ENCODE data around the gene RDH16. TPM values are rescaled to one million over a fixed set of nuclear protein-coding genes. Genes with fewer than 3 reads are reported as not detected.

The RDH16 gene
- total and polyA plus RNA-seq, 2 donors (not counting 3 experiments of a cell fraction or from before 2014, with no cell fraction given) = 0.08 to 0.29 TPM

DNA sequence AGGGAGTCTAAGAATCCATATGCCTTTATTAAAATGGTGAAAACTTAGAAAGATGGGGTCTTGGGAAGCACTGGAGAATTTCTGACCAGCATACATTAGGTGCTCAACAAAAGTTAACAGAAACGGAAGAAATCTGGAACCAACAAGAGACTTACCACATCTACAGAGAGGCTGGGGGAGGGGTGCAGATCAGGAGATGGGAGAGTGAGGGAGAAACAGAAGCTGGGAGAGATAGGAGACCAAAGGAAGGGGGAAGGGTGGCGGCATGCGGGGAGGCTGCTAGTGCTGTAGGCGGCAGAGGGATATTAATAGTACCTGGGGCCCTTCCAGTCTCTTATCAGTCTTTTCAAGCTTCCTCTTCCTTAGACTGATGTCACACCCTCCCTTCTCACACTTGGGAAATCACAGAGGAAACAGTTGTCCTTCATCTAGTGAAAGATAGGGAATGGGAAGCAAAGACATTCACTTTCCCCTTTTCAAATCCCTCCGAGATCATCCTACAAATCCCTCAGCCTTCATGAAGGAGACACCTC is 30.9 kb upstream of the RDH16 start:
- Histone ChIP-seq H3K4me1 (ENCODE audit: control insufficient read depth, extremely low read depth, insufficient read depth, low read length) (peaks cover 30% of the 10 kb centered on the region), H3K27me3 (ENCODE audit: control insufficient read depth in 2 of 2, insufficient read depth in 2 of 2, low read length in 2 of 2) (peaks cover 2 to 3% of the 10 kb centered on the region in 2 experiments), H4K20me1 (replicated peaks; ENCODE audit: control insufficient read depth, extremely low read depth, insufficient read depth, low read length) (no peaks in the 10 kb centered on the region), H2AFZ (ENCODE audit: low read depth, low read length) (peak overlapping the region; percentile 45), H3K79me2 (ENCODE audit: control insufficient read depth, insufficient read depth, low read length) (no peaks in the 10 kb centered on the region), H3K9me1 (replicated peaks; ENCODE audit: control insufficient read depth, extremely low read depth, insufficient read depth, low read length) (no peaks in the 10 kb centered on the region), H3K9me3 (replicated peaks; ENCODE audit: control insufficient read depth, insufficient read depth, low read length) (no peaks in the 10 kb centered on the region), H3K4me3 (replicated peaks in 1 of 3; ENCODE audit: insufficient read depth in 1 of 3, low read depth in 1 of 3, low read length in 3 of 3) (no peak overlapping the region), H3K4me2 (ENCODE audit: insufficient read depth, low read length) (peak overlapping the region; percentile 69), H3K36me3 (ENCODE audit: control insufficient read depth in 2 of 2, extremely low read depth in 1 of 2, insufficient read depth in 2 of 2, low read length in 2 of 2) (no peaks in the 10 kb centered on the region), H3K27ac (ENCODE audit: insufficient read depth, low read depth, low read length) (peak overlapping the region; percentile 17), H3K9ac (replicated peaks; ENCODE audit: extremely low read depth, insufficient read depth, low read length) (peak overlapping the region; percentile 0)
- intact Hi-C loops (cut with micrococcal nuclease) (loop anchor here (5.0 kb wide), 1 partner anchor 351 kb away; no protein-coding TSS in a partner anchor), dilution Hi-C loops (cut with MboI; ENCODE audit: extremely low pct_ligation_motif_present, low sequenced_read_pairs) (no loop called here)
- FAIRE-seq = peak; percentile 82
- POLR2A ChIA-PET = no interaction called here
- TF ChIP-seq POLR2AphosphoS5 (IDR thresholded peaks at IDR 0.05; ENCODE audit: insufficient read depth, low read depth, low read length) (no peak), EZH2 (IDR thresholded peaks at IDR 0.05; ENCODE audit: borderline replicate concordance, low read depth, low read length, severe bottlenecking) (no peak), MYC (IDR thresholded peaks at IDR 0.05; ENCODE audit: low read depth, low read length) (no peak), POLR2A (IDR thresholded peaks at IDR 0.05; ENCODE audit: low read depth, low read length) (no peak), CTCF (IDR thresholded peaks at IDR 0.05; ENCODE audit: extremely low read depth in 1 of 2, insufficient read depth in 1 of 2, low read depth in 1 of 2, low read length in 2 of 2) (no peak), GATA2 (IDR thresholded peaks at IDR 0.05; ENCODE audit: insufficient read depth, insufficient read length, low read depth, low read length) (peak; percentile 59), JUN (IDR thresholded peaks at IDR 0.05; ENCODE audit: borderline replicate concordance, insufficient read depth, insufficient read length, low read depth) (peak; percentile 32), FOS (IDR thresholded peaks at IDR 0.05; ENCODE audit: borderline replicate concordance, insufficient read depth, low read length) (no peak)
- TF ChIP-seq, protein P1, sequence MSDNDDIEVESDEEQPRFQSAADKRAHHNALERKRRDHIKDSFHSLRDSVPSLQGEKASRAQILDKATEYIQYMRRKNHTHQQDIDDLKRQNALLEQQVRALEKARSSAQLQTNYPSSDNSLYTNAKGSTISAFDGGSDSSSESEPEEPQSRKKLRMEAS (IDR thresholded peaks at IDR 0.05; ENCODE audit: insufficient read depth, insufficient read length) = no peak
- BruUV-seq (replicated peaks) = no TSS peak
- DNase-seq (ENCODE audit: low read depth, low spot score) = peak; percentile 80
- CTCF ChIA-PET = interaction anchor here (0.5 to 2.7 kb wide), 29 partner anchors 9 to 467 kb away, joined by 3 to 50 read pairs (median 5); partner anchors contain the start of genes HSD17B6, MYO1A, RBMS2 and STAT6
